Ishikawa (cell line): ENCODE data around the gene DSC2.

ENCODE experiments used
- CEBPB ChIP-seq: IDR thresholded peaks from 2 replicates; pipeline ENCODE4 v1.6.1; 2012
- CREB1 ChIP-seq: IDR thresholded peaks from 2 replicates; pipeline ENCODE4 v1.6.1; 2012; ENCODE audit warnings: low read depth
- EGR1 ChIP-seq: IDR thresholded peaks from 2 replicates; pipeline ENCODE4 v1.6.1; 2012
- EP300 ChIP-seq: IDR thresholded peaks from 2 replicates; pipeline ENCODE4 v1.6.1; 2012; ENCODE audit warnings: borderline replicate concordance
- FOXM1 ChIP-seq: IDR thresholded peaks from 2 replicates; pipeline ENCODE4 v1.6.1; 2012; ENCODE audit warnings: low read depth, borderline replicate concordance
- RAD21 ChIP-seq: IDR thresholded peaks from 2 replicates; pipeline ENCODE4 v1.6.1; 2012; ENCODE audit warnings: low read depth
- TAF1 ChIP-seq: IDR thresholded peaks from 2 replicates; pipeline ENCODE4 v1.6.1; 2012; ENCODE audit warnings: low read depth, mild to moderate bottlenecking
- YY1 ChIP-seq: IDR thresholded peaks from 2 replicates; pipeline ENCODE4 v1.6.1; 2012; ENCODE audit warnings: low read depth
- ZBTB7A ChIP-seq: IDR thresholded peaks from 2 replicates; pipeline ENCODE4 v1.6.1; 2012; ENCODE audit warnings: low read depth
- TF ChIP-seq, protein P1 (sequence below): IDR thresholded peaks from 2 replicates; pipeline ENCODE4 v1.6.1; 2012; ENCODE audit warnings: low read depth, mild to moderate bottlenecking
- TF ChIP-seq, protein P2 (sequence below): IDR thresholded peaks from 2 replicates; pipeline ENCODE4 v1.6.1; 2012
- TF ChIP-seq, protein P3 (sequence below): IDR thresholded peaks from 2 replicates; pipeline ENCODE4 v1.6.1; 2012

DNA sequence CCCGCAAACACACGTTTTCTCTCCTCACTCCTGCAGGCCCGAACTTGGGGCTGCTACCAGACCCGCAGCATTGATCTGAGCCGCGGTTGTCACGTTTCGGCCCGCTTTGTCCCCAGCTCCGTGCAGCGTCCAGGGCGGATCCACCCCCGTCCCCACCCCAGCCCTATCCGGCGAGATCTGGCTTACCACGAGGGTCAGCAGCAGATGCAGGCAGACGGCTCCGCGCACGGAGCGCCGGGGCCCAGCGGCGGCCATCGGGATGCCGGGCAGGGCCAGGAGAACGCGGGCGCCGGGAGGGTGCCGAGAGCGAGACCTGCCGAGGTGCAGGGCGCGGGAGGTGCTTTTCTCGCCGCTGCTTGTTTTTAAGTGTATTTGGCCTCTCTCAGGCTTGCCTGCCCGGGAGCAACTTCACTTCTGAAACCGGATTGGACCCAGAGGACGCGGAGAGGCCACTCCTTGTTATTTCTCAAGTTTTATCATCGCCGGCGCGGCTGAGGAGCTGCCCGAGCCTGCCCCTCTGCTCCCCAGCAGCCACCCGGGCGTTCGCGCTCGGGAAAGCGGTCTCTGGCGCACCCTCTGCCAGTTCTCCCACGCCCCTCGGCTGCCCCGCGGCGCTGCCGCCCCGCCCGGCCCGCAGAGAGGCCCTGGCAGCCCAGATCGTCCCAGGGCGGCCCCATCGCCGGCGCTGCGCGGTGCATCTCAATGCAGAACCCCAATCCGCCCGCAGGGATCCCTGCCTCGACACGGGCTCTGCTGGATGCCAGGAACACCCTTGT is 59.6 kb downstream of the DSC2 start, which contains the start of gene DSC3:
- TF ChIP-seq EP300 (no peak), CREB1 (no peak), RAD21 (no peak), YY1 (0 out of 2 replicates have a peak, but pooled peaks have one; percentile 43), FOXM1 (no peak), CEBPB (no peak), EGR1 (no peak), TAF1 (no peak), ZBTB7A (no peak)
- TF ChIP-seq, protein P1, sequence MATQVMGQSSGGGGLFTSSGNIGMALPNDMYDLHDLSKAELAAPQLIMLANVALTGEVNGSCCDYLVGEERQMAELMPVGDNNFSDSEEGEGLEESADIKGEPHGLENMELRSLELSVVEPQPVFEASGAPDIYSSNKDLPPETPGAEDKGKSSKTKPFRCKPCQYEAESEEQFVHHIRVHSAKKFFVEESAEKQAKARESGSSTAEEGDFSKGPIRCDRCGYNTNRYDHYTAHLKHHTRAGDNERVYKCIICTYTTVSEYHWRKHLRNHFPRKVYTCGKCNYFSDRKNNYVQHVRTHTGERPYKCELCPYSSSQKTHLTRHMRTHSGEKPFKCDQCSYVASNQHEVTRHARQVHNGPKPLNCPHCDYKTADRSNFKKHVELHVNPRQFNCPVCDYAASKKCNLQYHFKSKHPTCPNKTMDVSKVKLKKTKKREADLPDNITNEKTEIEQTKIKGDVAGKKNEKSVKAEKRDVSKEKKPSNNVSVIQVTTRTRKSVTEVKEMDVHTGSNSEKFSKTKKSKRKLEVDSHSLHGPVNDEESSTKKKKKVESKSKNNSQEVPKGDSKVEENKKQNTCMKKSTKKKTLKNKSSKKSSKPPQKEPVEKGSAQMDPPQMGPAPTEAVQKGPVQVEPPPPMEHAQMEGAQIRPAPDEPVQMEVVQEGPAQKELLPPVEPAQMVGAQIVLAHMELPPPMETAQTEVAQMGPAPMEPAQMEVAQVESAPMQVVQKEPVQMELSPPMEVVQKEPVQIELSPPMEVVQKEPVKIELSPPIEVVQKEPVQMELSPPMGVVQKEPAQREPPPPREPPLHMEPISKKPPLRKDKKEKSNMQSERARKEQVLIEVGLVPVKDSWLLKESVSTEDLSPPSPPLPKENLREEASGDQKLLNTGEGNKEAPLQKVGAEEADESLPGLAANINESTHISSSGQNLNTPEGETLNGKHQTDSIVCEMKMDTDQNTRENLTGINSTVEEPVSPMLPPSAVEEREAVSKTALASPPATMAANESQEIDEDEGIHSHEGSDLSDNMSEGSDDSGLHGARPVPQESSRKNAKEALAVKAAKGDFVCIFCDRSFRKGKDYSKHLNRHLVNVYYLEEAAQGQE, result no peak
- TF ChIP-seq, protein P2, sequence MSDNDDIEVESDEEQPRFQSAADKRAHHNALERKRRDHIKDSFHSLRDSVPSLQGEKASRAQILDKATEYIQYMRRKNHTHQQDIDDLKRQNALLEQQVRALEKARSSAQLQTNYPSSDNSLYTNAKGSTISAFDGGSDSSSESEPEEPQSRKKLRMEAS, result no peak
- TF ChIP-seq, protein P3, sequence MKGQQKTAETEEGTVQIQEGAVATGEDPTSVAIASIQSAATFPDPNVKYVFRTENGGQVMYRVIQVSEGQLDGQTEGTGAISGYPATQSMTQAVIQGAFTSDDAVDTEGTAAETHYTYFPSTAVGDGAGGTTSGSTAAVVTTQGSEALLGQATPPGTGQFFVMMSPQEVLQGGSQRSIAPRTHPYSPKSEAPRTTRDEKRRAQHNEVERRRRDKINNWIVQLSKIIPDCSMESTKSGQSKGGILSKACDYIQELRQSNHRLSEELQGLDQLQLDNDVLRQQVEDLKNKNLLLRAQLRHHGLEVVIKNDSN, result no peak
